Mesothelial cell of epicardium (in vitro differentiated cells): ENCODE data around the gene MYH2. TPM values are rescaled to one million over a fixed set of nuclear protein-coding genes. Genes with fewer than 3 reads are reported as not detected.

ENCODE experiments used
- DNase-seq, 2 experiments: peaks; one replicate each; pipeline ENCODE4 v3.0.0; 2021; ENCODE audit warnings: low spot score in 2 of 2; ENCODE audit not compliant: unreplicated experiment in 2 of 2
- H3K27ac Mint-ChIP-seq: 2 replicates; pipeline ENCODE4 v1.8.0; 2021; ENCODE audit warnings: mixed read lengths
- H3K27me3 Mint-ChIP-seq: 2 replicates; pipeline ENCODE4 v1.8.0; 2021; ENCODE audit warnings: low read depth, mixed read lengths
- H3K36me3 Mint-ChIP-seq: 2 replicates; pipeline ENCODE4 v1.8.0; 2021; ENCODE audit warnings: mixed read lengths
- H3K4me1 Mint-ChIP-seq: 2 replicates; pipeline ENCODE4 v1.8.0; 2021; ENCODE audit warnings: mixed read lengths
- H3K4me3 Mint-ChIP-seq: 2 replicates; pipeline ENCODE4 v1.8.0; 2021; ENCODE audit warnings: mild to moderate bottlenecking, moderate library complexity, mixed read lengths
- H3K9me3 Mint-ChIP-seq: 2 replicates; pipeline ENCODE4 v1.8.0; 2021; ENCODE audit warnings: mixed read lengths
- total RNA-seq: library from RNA; stranded (reverse); gene quantifications from 3 replicates; pipeline ENCODE4 v1.2.1, GENCODE V29; 2021
- TF ChIP-seq, protein P1 (sequence below): fragments of 200-600 bp; sonication (generic); IDR thresholded peaks from one replicate; pipeline ENCODE4 v1.5.0; 2021; ENCODE audit warnings: antibody characterized with exemption; ENCODE audit not compliant: unreplicated experiment

Gene MYH2
- not detected in 3 replicates for total RNA-seq

- no peak within 1 kb of the TSS for H3K4me3 Mint-ChIP-seq
- DNase-seq, result no peak
- H3K27ac Mint-ChIP-seq, result no peak within 1 kb of the TSS
- no peaks in the 10 kb centered on the region for H3K4me1 Mint-ChIP-seq
- TF ChIP-seq, protein P1, sequence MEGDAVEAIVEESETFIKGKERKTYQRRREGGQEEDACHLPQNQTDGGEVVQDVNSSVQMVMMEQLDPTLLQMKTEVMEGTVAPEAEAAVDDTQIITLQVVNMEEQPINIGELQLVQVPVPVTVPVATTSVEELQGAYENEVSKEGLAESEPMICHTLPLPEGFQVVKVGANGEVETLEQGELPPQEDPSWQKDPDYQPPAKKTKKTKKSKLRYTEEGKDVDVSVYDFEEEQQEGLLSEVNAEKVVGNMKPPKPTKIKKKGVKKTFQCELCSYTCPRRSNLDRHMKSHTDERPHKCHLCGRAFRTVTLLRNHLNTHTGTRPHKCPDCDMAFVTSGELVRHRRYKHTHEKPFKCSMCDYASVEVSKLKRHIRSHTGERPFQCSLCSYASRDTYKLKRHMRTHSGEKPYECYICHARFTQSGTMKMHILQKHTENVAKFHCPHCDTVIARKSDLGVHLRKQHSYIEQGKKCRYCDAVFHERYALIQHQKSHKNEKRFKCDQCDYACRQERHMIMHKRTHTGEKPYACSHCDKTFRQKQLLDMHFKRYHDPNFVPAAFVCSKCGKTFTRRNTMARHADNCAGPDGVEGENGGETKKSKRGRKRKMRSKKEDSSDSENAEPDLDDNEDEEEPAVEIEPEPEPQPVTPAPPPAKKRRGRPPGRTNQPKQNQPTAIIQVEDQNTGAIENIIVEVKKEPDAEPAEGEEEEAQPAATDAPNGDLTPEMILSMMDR, result no peak
- H3K27me3 Mint-ChIP-seq, result peaks cover 13% of the 10 kb centered on the region
- H3K36me3 Mint-ChIP-seq, result no peaks in the 10 kb centered on the region
- no peaks in the 10 kb centered on the region for H3K9me3 Mint-ChIP-seq
These were observed at the start of gene MYH2 for GRCh38 chr17:10549096-10549842. Gene MYH2, minus strand, starts transcription at chr17:10549658. Its CDS starts 1,738 bp downstream, at chr17:10547920.

DNA sequence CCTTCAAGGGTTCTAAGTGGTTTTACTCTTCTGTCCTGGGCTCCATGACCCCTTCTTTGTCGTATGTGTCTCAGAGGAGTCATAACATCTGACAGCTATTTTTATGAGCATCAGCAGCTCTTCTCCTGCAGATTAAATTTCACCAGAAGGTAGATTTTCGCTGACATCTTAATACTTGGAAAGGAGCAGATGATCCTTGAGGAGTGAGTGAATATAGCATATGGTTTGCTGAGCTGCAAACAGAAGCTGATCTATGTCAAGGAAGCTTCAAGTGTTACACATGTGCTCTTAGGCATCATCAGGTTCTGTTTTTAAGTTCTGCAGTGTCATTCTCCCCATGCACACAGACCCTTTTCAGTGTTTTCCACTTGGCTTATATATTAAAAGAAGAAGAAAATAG is 49.2 kb upstream of the MYH2 start:
- Mint-ChIP-seq H3K27me3 (peaks cover 31% of the 10 kb centered on the region), H3K36me3 (no peaks in the 10 kb centered on the region), H3K4me1 (no peaks in the 10 kb centered on the region), H3K9me3 (peaks cover 10% of the 10 kb centered on the region), H3K27ac (no peak overlapping the region), H3K4me3 (no peak overlapping the region)
- no peak for DNase-seq
- TF ChIP-seq, protein P1, result no peak

GRCh38 chr17:10589553-10590145 is 40.2 kb upstream of the MYH2 start:
- no peak for DNase-seq
- Mint-ChIP-seq H3K4me1 (no peaks in the 10 kb centered on the region), H3K27me3 (peaks cover 12% of the 10 kb centered on the region), H3K9me3 (peaks cover 8% of the 10 kb centered on the region), H3K27ac (no peak overlapping the region), H3K4me3 (no peak overlapping the region), H3K36me3 (no peaks in the 10 kb centered on the region)
- TF ChIP-seq, protein P1, result no peak

DNA sequence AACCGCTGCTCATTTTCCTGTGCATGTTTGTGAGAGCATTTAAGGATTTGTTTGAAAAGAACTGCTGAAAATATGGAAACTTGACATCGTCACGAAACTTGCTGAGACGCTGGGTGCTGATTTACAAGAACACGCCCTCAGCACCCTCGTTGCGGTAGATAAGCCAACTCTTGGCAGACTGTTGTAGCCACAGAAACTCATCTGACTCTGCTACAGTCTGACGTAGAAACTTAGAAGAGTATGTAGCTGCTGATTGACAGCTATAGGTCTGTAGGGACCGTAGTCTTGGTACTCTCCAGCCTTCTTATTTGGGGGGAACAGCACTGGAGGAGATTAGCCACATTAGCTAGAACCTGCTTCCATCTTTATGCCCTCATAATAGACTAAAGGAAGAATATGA is 36.1 kb upstream of the MYH2 start:
- peaks cover 8% of the 10 kb centered on the region for H3K27me3 Mint-ChIP-seq

DNA sequence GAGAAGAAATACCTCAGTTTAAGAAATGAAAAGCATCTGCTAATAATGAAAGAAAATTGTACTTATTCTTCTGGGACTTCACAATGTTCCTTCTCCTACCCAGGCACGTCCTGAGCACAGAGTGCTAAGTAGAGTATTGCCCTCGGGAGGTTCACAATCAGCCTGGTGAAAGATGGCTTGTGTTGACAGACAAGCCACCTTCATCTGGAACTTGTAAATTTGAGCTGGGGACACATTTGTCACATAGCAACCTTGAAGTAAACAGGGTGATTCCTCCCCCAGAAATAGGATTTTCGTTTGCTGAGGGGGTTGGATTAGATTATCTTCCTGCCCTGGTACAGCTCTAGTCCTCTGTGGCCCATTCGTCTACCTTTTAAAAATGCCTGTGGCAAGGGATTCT is 34.4 kb upstream of the MYH2 start:
- DNase-seq, result no peak
- Mint-ChIP-seq H3K4me1 (no peaks in the 10 kb centered on the region), H3K27ac (no peak overlapping the region), H3K9me3 (peaks cover 4% of the 10 kb centered on the region), H3K27me3 (peaks cover 6% of the 10 kb centered on the region), H3K4me3 (no peak overlapping the region), H3K36me3 (no peaks in the 10 kb centered on the region)
- TF ChIP-seq, protein P1, result no peak

More for the DNA sequence above, 36.1 kb upstream of the MYH2 start:
- Mint-ChIP-seq H3K4me1 (no peaks in the 10 kb centered on the region), H3K9me3 (peaks cover 4% of the 10 kb centered on the region), H3K36me3 (no peaks in the 10 kb centered on the region), H3K4me3 (no peak overlapping the region), H3K27ac (no peak overlapping the region)
- TF ChIP-seq, protein P1, result no peak
- DNase-seq, result no peak
